Measurements from ENCODE around the gene FBLN1.
A peak's percentile ranks its signal among the peaks of the same experiment; 100 is the strongest.
"Not testable (repeated sequence)": the region's sequence is repeated elsewhere in the genome, so short reads cannot be mapped to it uniquely, and the experiment has no call there.

FBLN1 gene

GRCh38 chr22:45502215-45503049, at the start of gene FBLN1:
TSS of gene FBLN1 (plus strand) at chr22:45502883. CDS start at chr22:45502986, 103 bp downstream.
- H3K9me3 ChIP-seq (ENCODE audit: control insufficient read depth, low read length) = no peaks in the 10 kb centered on the region
- H3K27me3 ChIP-seq (ENCODE audit: control insufficient read depth, insufficient read depth, low read length) = peaks cover 48% of the 10 kb centered on the region
- H3K36me3 ChIP-seq (ENCODE audit: control insufficient read depth, insufficient read depth, low read length) = no peaks in the 10 kb centered on the region
- H3K4me1 ChIP-seq (ENCODE audit: control insufficient read depth, insufficient read depth, low read length) = peaks cover 7% of the 10 kb centered on the region
- H3K9ac ChIP-seq (ENCODE audit: low read length) = peak within 1 kb of the TSS; percentile 43
- H3K4me3 ChIP-seq (ENCODE audit: low read length) = peak within 1 kb of the TSS; percentile 8

- Histone ChIP-seq H3K4me1 (ENCODE audit: control insufficient read depth, insufficient read depth, low read length) (no peaks in the 10 kb centered on the region), H3K36me3 (ENCODE audit: control insufficient read depth, insufficient read depth, low read length) (no peaks in the 10 kb centered on the region), H3K9ac (ENCODE audit: low read length) (no peak overlapping the region), H3K4me3 (ENCODE audit: low read length) (no peak overlapping the region), H3K9me3 (ENCODE audit: control insufficient read depth, low read length) (no peaks in the 10 kb centered on the region), H3K27me3 (ENCODE audit: control insufficient read depth, insufficient read depth, low read length) (no peaks in the 10 kb centered on the region)
Measured at GRCh38 chr22:45453764-45454163, 48.9 kb upstream of the FBLN1 start.

DNA sequence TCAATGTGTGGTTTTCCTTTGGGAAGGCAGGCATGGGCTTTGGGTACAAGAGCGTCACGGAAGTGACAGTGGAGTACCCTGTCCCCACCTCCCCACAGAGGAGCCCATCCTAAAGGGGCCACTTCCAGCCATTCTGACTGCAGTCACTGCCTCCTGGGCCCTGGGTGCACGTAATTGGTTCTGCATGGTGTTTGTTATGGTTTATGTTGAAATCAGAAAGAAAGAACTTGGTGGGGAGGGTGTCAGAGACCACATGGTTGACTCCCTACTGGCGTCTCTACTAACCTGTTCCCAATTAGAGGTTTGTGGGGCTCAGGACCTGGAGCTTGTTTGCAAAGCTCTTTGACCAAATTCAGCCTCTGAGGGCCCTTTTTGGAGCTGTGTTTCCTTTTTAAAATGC, 48.4 kb upstream of the FBLN1 start:
- Histone ChIP-seq H3K9me3 (ENCODE audit: control insufficient read depth, low read length) (no peaks in the 10 kb centered on the region), H3K9ac (ENCODE audit: low read length) (no peak overlapping the region), H3K4me1 (ENCODE audit: control insufficient read depth, insufficient read depth, low read length) (no peaks in the 10 kb centered on the region), H3K4me3 (ENCODE audit: low read length) (no peak overlapping the region), H3K27me3 (ENCODE audit: control insufficient read depth, insufficient read depth, low read length) (no peaks in the 10 kb centered on the region), H3K36me3 (ENCODE audit: control insufficient read depth, insufficient read depth, low read length) (no peaks in the 10 kb centered on the region)

DNA sequence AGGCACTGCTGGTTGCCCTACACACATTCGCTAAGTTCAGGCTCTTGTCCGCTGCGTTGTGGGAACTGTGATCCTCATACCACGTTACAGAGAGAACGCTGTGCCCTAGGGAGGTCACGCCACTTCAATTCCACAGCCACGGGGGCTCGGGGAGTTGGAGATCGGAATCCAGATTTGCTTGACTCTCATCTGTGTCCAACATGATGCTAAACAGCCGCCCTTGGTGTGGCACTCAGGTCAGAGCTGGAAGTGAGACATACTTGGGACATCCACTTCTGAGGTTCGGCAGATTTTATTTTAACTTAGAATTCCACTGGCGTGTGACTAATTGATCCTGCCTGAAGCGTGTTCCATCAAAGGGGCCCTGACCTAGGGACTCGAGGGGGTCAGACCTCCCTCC, 47.5 kb upstream of the FBLN1 start:
- H3K4me1 ChIP-seq (ENCODE audit: control insufficient read depth, insufficient read depth, low read length) = no peaks in the 10 kb centered on the region
- H3K9ac ChIP-seq (ENCODE audit: low read length) = no peak overlapping the region

GRCh38 chr22:45455621-45456020, 47.1 kb upstream of the FBLN1 start:
- H3K4me1 ChIP-seq (ENCODE audit: control insufficient read depth, insufficient read depth, low read length) = no peaks in the 10 kb centered on the region
- no peak overlapping the region for H3K9ac ChIP-seq (ENCODE audit: low read length)
- H3K4me3 ChIP-seq (ENCODE audit: low read length) = no peak overlapping the region
- H3K36me3 ChIP-seq (ENCODE audit: control insufficient read depth, insufficient read depth, low read length) = no peaks in the 10 kb centered on the region
- no peaks in the 10 kb centered on the region for H3K27me3 ChIP-seq (ENCODE audit: control insufficient read depth, insufficient read depth, low read length)
- no peaks in the 10 kb centered on the region for H3K9me3 ChIP-seq (ENCODE audit: control insufficient read depth, low read length)

More for the DNA sequence above, 47.5 kb upstream of the FBLN1 start:
- H3K27me3 ChIP-seq (ENCODE audit: control insufficient read depth, insufficient read depth, low read length) = no peaks in the 10 kb centered on the region
- H3K9me3 ChIP-seq (ENCODE audit: control insufficient read depth, low read length) = no peaks in the 10 kb centered on the region
- no peaks in the 10 kb centered on the region for H3K36me3 ChIP-seq (ENCODE audit: control insufficient read depth, insufficient read depth, low read length)
- H3K4me3 ChIP-seq (ENCODE audit: low read length) = no peak overlapping the region

DNA sequence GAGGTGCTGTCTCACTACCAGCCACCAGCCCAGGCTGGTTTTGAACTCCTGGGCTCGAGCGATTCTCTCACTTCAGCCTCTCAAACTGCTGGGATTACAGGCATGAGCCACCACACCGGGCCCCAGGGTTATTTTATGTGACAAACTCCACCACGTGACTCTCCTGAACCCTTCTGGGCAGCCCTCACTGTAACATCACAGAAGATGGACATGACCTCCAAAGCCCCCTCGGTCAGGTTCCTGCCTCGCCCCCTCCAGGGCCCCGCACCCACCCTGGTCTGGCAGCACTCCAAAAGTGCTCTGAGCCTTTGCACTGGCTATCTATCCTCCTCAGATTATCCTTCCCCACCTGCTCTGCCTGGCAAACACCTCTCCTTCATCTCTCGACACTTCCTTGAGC, 45.9 kb upstream of the FBLN1 start:
- Histone ChIP-seq H3K4me1 (ENCODE audit: control insufficient read depth, insufficient read depth, low read length) (no peaks in the 10 kb centered on the region), H3K9ac (ENCODE audit: low read length) (no peak overlapping the region), H3K4me3 (ENCODE audit: low read length) (no peak overlapping the region), H3K9me3 (ENCODE audit: control insufficient read depth, low read length) (no peaks in the 10 kb centered on the region), H3K36me3 (ENCODE audit: control insufficient read depth, insufficient read depth, low read length) (no peaks in the 10 kb centered on the region), H3K27me3 (ENCODE audit: control insufficient read depth, insufficient read depth, low read length) (no peaks in the 10 kb centered on the region)

GRCh38 chr22:45458532-45458931, 44.2 kb upstream of the FBLN1 start:
- no peak overlapping the region for H3K9ac ChIP-seq (ENCODE audit: low read length)
- no peaks in the 10 kb centered on the region for H3K4me1 ChIP-seq (ENCODE audit: control insufficient read depth, insufficient read depth, low read length)
- H3K9me3 ChIP-seq (ENCODE audit: control insufficient read depth, low read length) = no peaks in the 10 kb centered on the region
- H3K4me3 ChIP-seq (ENCODE audit: low read length) = no peak overlapping the region
- no peaks in the 10 kb centered on the region for H3K36me3 ChIP-seq (ENCODE audit: control insufficient read depth, insufficient read depth, low read length)
- H3K27me3 ChIP-seq (ENCODE audit: control insufficient read depth, insufficient read depth, low read length) = no peaks in the 10 kb centered on the region

DNA sequence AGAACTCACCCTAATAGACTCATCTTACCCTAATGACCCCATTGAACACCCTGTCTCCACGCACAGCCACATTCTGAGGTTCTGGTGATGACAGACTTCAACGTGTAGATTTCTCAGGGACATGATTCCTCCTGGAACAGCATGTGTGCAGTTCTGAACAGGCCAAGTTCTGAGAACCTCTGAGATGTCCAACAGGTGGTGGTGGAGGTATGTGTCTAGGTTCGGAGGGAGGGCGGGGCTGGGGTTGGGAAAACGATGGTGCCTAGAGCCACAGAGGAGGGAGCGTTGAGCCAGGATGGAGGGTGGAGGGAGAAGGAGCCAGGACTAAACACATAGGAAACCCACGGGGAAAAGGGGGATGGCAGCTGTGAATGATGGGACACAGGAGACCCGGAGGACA, 43.4 kb upstream of the FBLN1 start:
- Histone ChIP-seq H3K36me3 (ENCODE audit: control insufficient read depth, insufficient read depth, low read length) (no peaks in the 10 kb centered on the region), H3K9ac (ENCODE audit: low read length) (no peak overlapping the region), H3K27me3 (ENCODE audit: control insufficient read depth, insufficient read depth, low read length) (no peaks in the 10 kb centered on the region), H3K4me3 (ENCODE audit: low read length) (no peak overlapping the region), H3K9me3 (ENCODE audit: control insufficient read depth, low read length) (no peaks in the 10 kb centered on the region), H3K4me1 (ENCODE audit: control insufficient read depth, insufficient read depth, low read length) (no peaks in the 10 kb centered on the region)

- Histone ChIP-seq H3K27me3 (ENCODE audit: control insufficient read depth, insufficient read depth, low read length) (no peaks in the 10 kb centered on the region), H3K9me3 (ENCODE audit: control insufficient read depth, low read length) (no peaks in the 10 kb centered on the region), H3K9ac (ENCODE audit: low read length) (no peak overlapping the region), H3K4me1 (ENCODE audit: control insufficient read depth, insufficient read depth, low read length) (no peaks in the 10 kb centered on the region), H3K4me3 (ENCODE audit: low read length) (no peak overlapping the region), H3K36me3 (ENCODE audit: control insufficient read depth, insufficient read depth, low read length) (no peaks in the 10 kb centered on the region)
Measured at GRCh38 chr22:45460288-45461109, 42.2 kb upstream of the FBLN1 start.

- Histone ChIP-seq H3K9ac (ENCODE audit: low read length) (no peak overlapping the region), H3K27me3 (ENCODE audit: control insufficient read depth, insufficient read depth, low read length) (no peaks in the 10 kb centered on the region), H3K9me3 (ENCODE audit: control insufficient read depth, low read length) (no peaks in the 10 kb centered on the region), H3K36me3 (ENCODE audit: control insufficient read depth, insufficient read depth, low read length) (no peaks in the 10 kb centered on the region), H3K4me1 (ENCODE audit: control insufficient read depth, insufficient read depth, low read length) (no peaks in the 10 kb centered on the region), H3K4me3 (ENCODE audit: low read length) (no peak overlapping the region)
Measured at GRCh38 chr22:45462034-45462655, 40.5 kb upstream of the FBLN1 start.

DNA sequence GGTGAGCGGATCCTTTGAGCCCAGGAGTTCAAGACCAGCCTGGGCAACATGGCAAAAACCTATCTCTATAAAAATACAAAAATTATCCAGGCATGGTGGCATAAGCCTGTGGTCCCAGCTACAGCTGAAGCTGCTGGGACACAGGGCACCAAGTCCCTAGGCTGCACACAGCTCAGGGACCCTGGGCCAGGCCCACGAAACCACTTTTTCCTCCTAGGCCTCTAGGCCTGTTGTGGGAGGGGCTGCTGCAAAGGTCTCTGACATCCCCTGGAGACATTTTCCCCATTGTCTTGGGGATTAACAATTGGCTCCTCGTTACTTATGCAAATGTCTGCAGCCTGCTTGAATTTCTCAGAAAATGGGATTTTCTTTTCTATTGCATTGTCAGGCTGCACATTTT, 39.0 kb upstream of the FBLN1 start:
- not testable (repeated sequence) for H3K4me3 ChIP-seq (ENCODE audit: low read length); H3K36me3 ChIP-seq (ENCODE audit: control insufficient read depth, insufficient read depth, low read length); H3K4me1 ChIP-seq (ENCODE audit: control insufficient read depth, insufficient read depth, low read length); H3K27me3 ChIP-seq (ENCODE audit: control insufficient read depth, insufficient read depth, low read length); H3K9ac ChIP-seq (ENCODE audit: low read length); H3K9me3 ChIP-seq (ENCODE audit: control insufficient read depth, low read length)

DNA sequence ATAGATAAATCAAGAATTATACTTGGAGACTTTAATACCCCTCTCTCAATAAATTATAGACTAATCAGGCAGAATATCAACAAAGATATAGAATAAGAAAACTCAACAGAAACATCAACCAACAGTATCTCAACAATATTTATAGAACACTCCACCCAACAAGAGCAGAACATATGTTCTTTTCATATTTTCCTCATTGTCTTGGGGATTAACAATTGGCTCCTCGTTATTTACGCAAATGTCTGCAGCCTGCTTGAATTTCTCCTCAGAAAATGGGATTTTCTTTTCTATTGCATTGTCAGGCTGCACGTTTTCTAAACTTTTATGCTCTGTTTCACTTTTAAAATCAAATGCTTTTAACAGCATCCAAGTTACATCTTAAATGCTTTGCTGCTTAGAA, 37.0 kb upstream of the FBLN1 start:
- H3K27me3 ChIP-seq (ENCODE audit: control insufficient read depth, insufficient read depth, low read length) = no peaks in the 10 kb centered on the region
- H3K4me1 ChIP-seq (ENCODE audit: control insufficient read depth, insufficient read depth, low read length) = no peaks in the 10 kb centered on the region
- no peak overlapping the region for H3K9ac ChIP-seq (ENCODE audit: low read length)
- H3K36me3 ChIP-seq (ENCODE audit: control insufficient read depth, insufficient read depth, low read length) = no peaks in the 10 kb centered on the region
- H3K4me3 ChIP-seq (ENCODE audit: low read length) = no peak overlapping the region
- no peaks in the 10 kb centered on the region for H3K9me3 ChIP-seq (ENCODE audit: control insufficient read depth, low read length)

All from mucosa of stomach (tissue), 1 donor.